Measurements from ENCODE around the gene TRIM14.
"Not testable (repeated sequence)": the region's sequence is repeated elsewhere in the genome, so short reads cannot be mapped to it uniquely, and the experiment has no call there.

The TRIM14 gene

GRCh38 chr9:98132158-98132557, 13.1 kb upstream of the TRIM14 start:
- TF ChIP-seq PAX5 (IDR thresholded peaks at IDR 0.05; ENCODE audit: insufficient read depth, low read length, severe bottlenecking) = no peak
- no peak for TF ChIP-seq TAF1 (IDR thresholded peaks at IDR 0.05; ENCODE audit: low read depth, low read length)
- DNase-seq (ENCODE audit: insufficient read length, low spot score) = no peak
- no peak for FAIRE-seq

GRCh38 chr9:98130576-98131228, 11.7 kb upstream of the TRIM14 start:
- no peak for TF ChIP-seq POU2F2 (IDR thresholded peaks at IDR 0.05; ENCODE audit: low read depth, low read length)
- TF ChIP-seq PAX5 (IDR thresholded peaks at IDR 0.05; ENCODE audit: insufficient read depth, low read length, severe bottlenecking) = no peak
- no peak for FAIRE-seq
- no peak for DNase-seq (ENCODE audit: insufficient read length, low spot score)

- DNase-seq (ENCODE audit: insufficient read length, low spot score); FAIRE-seq: not testable (repeated sequence)
These were observed 11.0 kb upstream of the TRIM14 start for GRCh38 chr9:98130060-98130459.

- FAIRE-seq = peak; percentile 90
- TF ChIP-seq SPI1 (IDR thresholded peaks at IDR 0.05; ENCODE audit: low read depth, low read length) (peak; percentile 92), PAX5 (IDR thresholded peaks at IDR 0.05; ENCODE audit: insufficient read depth, low read length, severe bottlenecking) (no peak)
- peak; percentile 59 for DNase-seq (ENCODE audit: insufficient read length, low spot score)
These were observed 10.4 kb upstream of the TRIM14 start for GRCh38 chr9:98129451-98129881.

GRCh38 chr9:98128316-98128715, 9.3 kb upstream of the TRIM14 start:
- FAIRE-seq (no peak), DNase-seq (ENCODE audit: insufficient read length, low spot score) (no peak)
- TF ChIP-seq PAX5 (IDR thresholded peaks at IDR 0.05; ENCODE audit: insufficient read depth, low read length, severe bottlenecking) (no peak), POLR2AphosphoS5 (IDR thresholded peaks at IDR 0.05; ENCODE audit: low read depth, low read length) (no peak), POLR2A (IDR thresholded peaks at IDR 0.05; ENCODE audit: low read depth, low read length) (no peak), POU2F2 (IDR thresholded peaks at IDR 0.05; ENCODE audit: low read depth, low read length) (no peak)

- no peak for DNase-seq (ENCODE audit: insufficient read length, low spot score)
- no peak for FAIRE-seq
- TF ChIP-seq POU2F2 (IDR thresholded peaks at IDR 0.05; ENCODE audit: low read depth, low read length) = no peak
- TF ChIP-seq POLR2A (IDR thresholded peaks at IDR 0.05; ENCODE audit: low read depth, low read length) = no peak
- no peak for TF ChIP-seq PAX5 (IDR thresholded peaks at IDR 0.05; ENCODE audit: insufficient read depth, low read length, severe bottlenecking)
- no peak for TF ChIP-seq POLR2AphosphoS5 (IDR thresholded peaks at IDR 0.05; ENCODE audit: low read depth, low read length)
- TF ChIP-seq TAF1 (IDR thresholded peaks at IDR 0.05; ENCODE audit: low read depth, low read length) = no peak
- TF ChIP-seq SPI1 (IDR thresholded peaks at IDR 0.05; ENCODE audit: low read depth, low read length) = no peak
These were observed 8.2 kb upstream of the TRIM14 start for GRCh38 chr9:98127226-98127625.

GRCh38 chr9:98124637-98125426, 5.8 kb upstream of the TRIM14 start:
- DNase-seq (ENCODE audit: insufficient read length, low spot score) (no peak), FAIRE-seq (no peak)
- TF ChIP-seq POLR2AphosphoS5 (IDR thresholded peaks at IDR 0.05; ENCODE audit: low read depth, low read length) = no peak
- TF ChIP-seq SPI1 (IDR thresholded peaks at IDR 0.05; ENCODE audit: low read depth, low read length) = no peak
- no peak for TF ChIP-seq TAF1 (IDR thresholded peaks at IDR 0.05; ENCODE audit: low read depth, low read length)
- no peak for TF ChIP-seq POU2F2 (IDR thresholded peaks at IDR 0.05; ENCODE audit: low read depth, low read length)
- no peak for TF ChIP-seq POLR2A (IDR thresholded peaks at IDR 0.05; ENCODE audit: low read depth, low read length)
- TF ChIP-seq PAX5 (IDR thresholded peaks at IDR 0.05; ENCODE audit: insufficient read depth, low read length, severe bottlenecking) = no peak

- FAIRE-seq; DNase-seq (ENCODE audit: insufficient read length, low spot score): not testable (repeated sequence)
These were observed 5.1 kb upstream of the TRIM14 start for GRCh38 chr9:98124091-98124490.

- TF ChIP-seq TAF1 (IDR thresholded peaks at IDR 0.05; ENCODE audit: low read depth, low read length) = no peak
- no peak for TF ChIP-seq POU2F2 (IDR thresholded peaks at IDR 0.05; ENCODE audit: low read depth, low read length)
- TF ChIP-seq POLR2A (IDR thresholded peaks at IDR 0.05; ENCODE audit: low read depth, low read length) = no peak
- 0 out of 2 replicates have a peak, but pooled peaks have one; percentile 18 for TF ChIP-seq SPI1 (IDR thresholded peaks at IDR 0.05; ENCODE audit: low read depth, low read length)
- no peak for TF ChIP-seq PAX5 (IDR thresholded peaks at IDR 0.05; ENCODE audit: insufficient read depth, low read length, severe bottlenecking)
- TF ChIP-seq POLR2AphosphoS5 (IDR thresholded peaks at IDR 0.05; ENCODE audit: low read depth, low read length) = no peak
- FAIRE-seq = no peak
- DNase-seq (ENCODE audit: insufficient read length, low spot score) = no peak
These were observed 2.0 kb upstream of the TRIM14 start for GRCh38 chr9:98121058-98121457.

- TF ChIP-seq POLR2A (IDR thresholded peaks at IDR 0.05; ENCODE audit: low read depth, low read length) = no peak
- TF ChIP-seq PAX5 (IDR thresholded peaks at IDR 0.05; ENCODE audit: insufficient read depth, low read length, severe bottlenecking) = no peak
- no peak for TF ChIP-seq POU2F2 (IDR thresholded peaks at IDR 0.05; ENCODE audit: low read depth, low read length)
- TF ChIP-seq SPI1 (IDR thresholded peaks at IDR 0.05; ENCODE audit: low read depth, low read length) = no peak
- no peak for TF ChIP-seq POLR2AphosphoS5 (IDR thresholded peaks at IDR 0.05; ENCODE audit: low read depth, low read length)
- no peak for TF ChIP-seq TAF1 (IDR thresholded peaks at IDR 0.05; ENCODE audit: low read depth, low read length)
- DNase-seq (ENCODE audit: insufficient read length, low spot score) = no peak
- FAIRE-seq = no peak
These were observed 1.5 kb upstream of the TRIM14 start for GRCh38 chr9:98120476-98120875.

All from GM12891 (cell line).